HepG2 (cell line): ENCODE data around the gene PANX1. TPM values are rescaled to one million over a fixed set of nuclear protein-coding genes. Genes with fewer than 3 reads are reported as not detected.

ENCODE experiments used
- ATAC-seq: fragments of 200-7000 bp; cut with Tn5 transposase; 3 replicates; pipeline ENCODE4 v1.9.1; 2020; ENCODE audit warnings: mild to moderate bottlenecking, moderate library complexity
- BruUV-seq: library from RNA; stranded (reverse); fragments of 400-500 nt; replicated peaks from 2 replicates; lab custom pipeline; 2021; lab: Mats Ljungman, UMichigan
- CTCF ChIA-PET: fragments of 300-600 bp; formaldehyde crosslinking; extraction: SDS; loops from one replicate; lab custom pipeline; 2021; ENCODE audit warnings: low total read pairs, inconsistent platforms, low intra/inter-chr PET ratio; lab: Yijun Ruan, JAX
- POLR2A ChIA-PET: fragments of 350-600 bp; sonication (Branson Sonifier 250); formaldehyde crosslinking; loops from one replicate; lab custom pipeline; 2020; ENCODE audit warnings: antibody characterized with exemption, inconsistent platforms; lab: Yijun Ruan, JAX
- DNase-seq: peaks from one replicate; pipeline ENCODE4 v3.0.0-alpha.2; 2015; ENCODE audit warnings: low spot score
- FAIRE-seq: peaks from 3 replicates; lab custom pipeline; 2011; peaks lifted over from hg19 to GRCh38; lab: Jason Lieb, UNC
- H2AFZ ChIP-seq: one replicate; pipeline ENCODE4 v1.6.1; 2011; ENCODE audit warnings: low read length, inconsistent platforms
- H3K27ac ChIP-seq: fragments of 300-600 bp; 3 replicates; pipeline ENCODE4 v1.8.0; 2011; ENCODE audit warnings: mixed run types, mild to moderate bottlenecking, mixed read lengths, low read length, inconsistent platforms; ENCODE audit not compliant: insufficient read depth; ENCODE audit errors: extremely low read length
- H3K27me3 ChIP-seq, 2 experiments: fragments of 200-600 bp in 1 of 2; 2 replicates in 1 of 2; 3 replicates in 1 of 2; pipeline versions ENCODE4 v1.6.0 to v1.8.0; 2011; ENCODE audit warnings: low read length in 2 of 2, mild to moderate bottlenecking in 2 of 2, moderate library complexity in 2 of 2, inconsistent platforms in 1 of 2; ENCODE audit not compliant: insufficient read depth in 2 of 2, control insufficient read depth in 1 of 2
- H3K36me3 ChIP-seq, 2 experiments: fragments of 200-600 bp in 1 of 2; replicated peaks in 1 of 2; 2 replicates in 1 of 2; 3 replicates in 1 of 2; pipeline versions ENCODE4 v1.5.1 to v1.8.0; 2011; ENCODE audit warnings: low read length in 2 of 2, inconsistent platforms in 1 of 2; ENCODE audit not compliant: insufficient read depth in 2 of 2, control insufficient read depth in 1 of 2
- H3K4me1 ChIP-seq: 2 replicates; pipeline ENCODE4 v1.5.1; 2012; ENCODE audit warnings: low read length, inconsistent platforms; ENCODE audit not compliant: insufficient read depth
- H3K4me2 ChIP-seq: 2 replicates; pipeline ENCODE4 v1.6.0; 2011; ENCODE audit warnings: low read depth, low read length, inconsistent platforms
- H3K4me3 ChIP-seq, 3 experiments: fragments of 200-600 bp in 1 of 3; sonication (generic), shearing (Covaris generic) in 1 of 3; replicated peaks in 1 of 3; 2 replicates each; pipeline ENCODE4 v1.5.1; 2011 to 2016; ENCODE audit warnings: low read length in 3 of 3, inconsistent platforms in 2 of 3, low read depth in 2 of 3, mild to moderate bottlenecking in 2 of 3, control low read depth in 1 of 3, mixed read lengths in 1 of 3; ENCODE audit not compliant: insufficient read depth in 1 of 3
- H3K79me2 ChIP-seq: one replicate; pipeline ENCODE4 v1.6.1; 2011; ENCODE audit warnings: low read length, inconsistent platforms; ENCODE audit not compliant: insufficient read depth
- H3K9ac ChIP-seq: 2 replicates; pipeline ENCODE4 v1.6.0; 2011; ENCODE audit warnings: mild to moderate bottlenecking, low read depth, low read length, inconsistent platforms; ENCODE audit not compliant: insufficient read depth
- H3K9me3 ChIP-seq: 2 replicates; pipeline ENCODE4 v1.5.1; 2012; ENCODE audit warnings: mild to moderate bottlenecking, low read length
- H4K20me1 ChIP-seq: 2 replicates; pipeline ENCODE4 v1.6.0; 2011; ENCODE audit warnings: inconsistent platforms, mild to moderate bottlenecking, low read length, moderate library complexity; ENCODE audit not compliant: insufficient read depth
- HDAC6 ChIP-seq: fragments of 200-600 bp; sonication (generic); IDR thresholded peaks from 2 replicates; pipeline ENCODE4 v1.7.0; 2017; ENCODE audit warnings: mild to moderate bottlenecking, antibody characterized with exemption, low read length, low read depth
- LCORL ChIP-seq, 2 experiments: fragments of 450-650 bp in 1 of 2; sonication (generic) in 1 of 2; formaldehyde crosslinking in 1 of 2; IDR thresholded peaks; 2 replicates each; pipeline versions ENCODE4 v1.5.0 to v1.6.1; 2017 to 2020; ENCODE audit warnings: antibody characterized with exemption in 1 of 2, missing genetic modification reagents in 1 of 2
- PTBP1 ChIP-seq: fragments of 200-400 bp; formaldehyde crosslinking; IDR thresholded peaks from 2 replicates; pipeline ENCODE4 v1.6.1; 2018; ENCODE audit warnings: low read length, low read depth; ENCODE audit not compliant: poor library complexity, severe bottlenecking
- RERE ChIP-seq: IDR thresholded peaks from 2 replicates; pipeline ENCODE4 v1.6.1; 2016; ENCODE audit warnings: low read depth, missing genetic modification reagents, missing compliant biosample characterization
- ZNF513 ChIP-seq: sonication (generic); formaldehyde crosslinking; conservative IDR thresholded peaks from 2 replicates; pipeline ENCODE4 v1.5.0; 2020; ENCODE audit warnings: missing genetic modification reagents
- ZNF720 ChIP-seq: sonication (generic); formaldehyde crosslinking; IDR thresholded peaks from 2 replicates; pipeline ENCODE4 v1.4.0; 2020; ENCODE audit warnings: missing genetic modification reagents
- WGBS: methylation state at CpG from one replicate; pipeline ENCODE4 v1.1.6; 2017; ENCODE audit warnings: low lambda C conversion rate; 5-methylcytosine and 5-hydroxymethylcytosine counted together
- in situ Hi-C: cut with HindIII; loops from 2 replicates; pipeline ENCODE4 v1.10.0; 2017; ENCODE audit warnings: low pct_unique_long_range_greater_than_20kb; ENCODE audit not compliant: extremely low pct_ligation_motif_present
- intact Hi-C: fragments of 100-400 bp; cut with micrococcal nuclease; formaldehyde crosslinking; loops from one replicate; pipeline ENCODE4 v1.10.0; 2022; ENCODE audit not compliant: unreplicated experiment
- polyA plus RNA-seq, 8 experiments: library from polyadenylated mRNA; depleted of rRNA in 3 of 8; stranded (reverse) in 7 of 8; unstranded in 1 of 8; fragments of >200 nt; fragmentation: Illumina TruSeq in 4 of 8; extraction: Trizol in 4 of 8; gene quantifications; 2 replicates each; pipeline versions ENCODE4 v1.2.1 to v1.2.3, GENCODE V29; 2011 to 2016; ENCODE audit warnings: low read depth in 4 of 8, missing spikeins in 1 of 8, mixed read lengths in 1 of 8; ENCODE audit not compliant: insufficient read depth in 1 of 8
- total RNA-seq, 5 experiments: library from RNA; depleted of rRNA; stranded (reverse); fragments of >200 nt; fragmentation: Illumina TruSeq; extraction: Trizol; gene quantifications; 2 replicates each; pipeline ENCODE4 v1.2.3, GENCODE V29; 2016; ENCODE audit warnings: low read depth in 1 of 5
- TF ChIP-seq, protein P1 (sequence below): sonication (generic); formaldehyde crosslinking; IDR thresholded peaks from 2 replicates; pipeline ENCODE4 v1.4.0; 2020; ENCODE audit warnings: missing genetic modification reagents
- TF ChIP-seq, protein P2 (sequence below): sonication (generic); formaldehyde crosslinking; IDR thresholded peaks from 2 replicates; pipeline ENCODE4 v1.5.0; 2020; ENCODE audit warnings: missing genetic modification reagents, mild to moderate bottlenecking, borderline replicate concordance

The PANX1 gene
- total and polyA plus RNA-seq, 2 of the 13 experiments (the other 11 are each of a cell fraction or from before 2014, with no cell fraction given): 8.3 to 24.8 TPM

DNA sequence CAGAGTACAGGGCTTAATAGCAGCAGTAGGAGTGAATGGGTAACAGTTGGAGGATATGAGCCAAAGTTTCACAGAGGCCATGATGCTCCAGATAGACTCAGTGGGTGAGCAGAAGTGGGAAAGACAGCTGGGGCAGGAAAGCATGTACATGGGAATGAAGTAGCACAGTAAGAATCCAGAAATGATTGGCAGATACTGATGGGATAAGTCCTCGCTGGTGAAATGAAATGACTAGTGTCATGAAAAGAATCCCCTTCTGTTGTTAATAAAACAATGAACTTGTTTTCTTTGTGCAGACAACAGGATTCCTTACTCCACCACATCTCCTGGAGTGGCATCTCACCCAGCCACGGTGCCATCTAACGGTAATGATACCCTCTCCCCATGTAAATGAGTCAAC lies 17.4 kb upstream of the PANX1 start:
- ATAC-seq (no peak), FAIRE-seq (no peak), DNase-seq (no peak)
- H3K36me3 ChIP-seq: no peaks in the 10 kb centered on the region
- no TSS peak for BruUV-seq
- no peaks in the 10 kb centered on the region for H3K9me3 ChIP-seq
- intact Hi-C loops: no loop called here
- ChIA-PET POLR2A (no interaction called here), CTCF (no interaction called here)
- H3K79me2 ChIP-seq: no peaks in the 10 kb centered on the region
- no peak overlapping the region for H3K9ac ChIP-seq
- H3K27ac ChIP-seq: no peak overlapping the region
- H3K4me3 ChIP-seq: no peak overlapping the region
- H3K4me1 ChIP-seq: peaks cover 6% of the 10 kb centered on the region
- no peak for TF ChIP-seq PTBP1
- TF ChIP-seq, protein P1, sequence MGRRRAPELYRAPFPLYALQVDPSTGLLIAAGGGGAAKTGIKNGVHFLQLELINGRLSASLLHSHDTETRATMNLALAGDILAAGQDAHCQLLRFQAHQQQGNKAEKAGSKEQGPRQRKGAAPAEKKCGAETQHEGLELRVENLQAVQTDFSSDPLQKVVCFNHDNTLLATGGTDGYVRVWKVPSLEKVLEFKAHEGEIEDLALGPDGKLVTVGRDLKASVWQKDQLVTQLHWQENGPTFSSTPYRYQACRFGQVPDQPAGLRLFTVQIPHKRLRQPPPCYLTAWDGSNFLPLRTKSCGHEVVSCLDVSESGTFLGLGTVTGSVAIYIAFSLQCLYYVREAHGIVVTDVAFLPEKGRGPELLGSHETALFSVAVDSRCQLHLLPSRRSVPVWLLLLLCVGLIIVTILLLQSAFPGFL (CRISPR knock-in tag): no peak
- no peak for TF ChIP-seq HDAC6
- no peak for TF ChIP-seq LCORL (IDR thresholded peaks at IDR 0.05)
- TF ChIP-seq LCORL (CRISPR knock-in tag; IDR thresholded peaks at IDR 0.05): no peak
- TF ChIP-seq RERE (CRISPR knock-in tag): no peak
- TF ChIP-seq, protein P2, sequence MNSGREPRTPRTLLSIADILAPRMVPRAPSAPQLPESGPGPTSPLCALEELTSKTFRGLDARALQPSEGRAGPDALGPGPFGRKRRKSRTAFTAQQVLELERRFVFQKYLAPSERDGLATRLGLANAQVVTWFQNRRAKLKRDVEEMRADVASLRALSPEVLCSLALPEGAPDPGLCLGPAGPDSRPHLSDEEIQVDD (CRISPR knock-in tag): no peak
- no peak for TF ChIP-seq ZNF513
- no peak for TF ChIP-seq ZNF720 (CRISPR knock-in tag)
- no peak overlapping the region for H2AFZ ChIP-seq
- H3K27me3 ChIP-seq: no peaks in the 10 kb centered on the region; a peak in 1 of 5 replicates
- in situ Hi-C loops: no loop called here
- no peaks in the 10 kb centered on the region for H4K20me1 ChIP-seq
- H3K4me2 ChIP-seq: no peak overlapping the region
- WGBS: 65% methylated on average over 3 of the region's 3 CpGs
